SK-N-SH (cell line): ENCODE results near the gene TEP1. TPM values are rescaled to one million over a fixed set of nuclear protein-coding genes. Genes with fewer than 3 reads are reported as not detected.

Experiments
- CTCF ChIA-PET: fragments of 300-600, 350-600 bp; formaldehyde crosslinking; extraction: SDS; loops from one replicate; lab custom pipeline; 2021; lab: Yijun Ruan, JAX
- POLR2A ChIA-PET: fragments of 350-600 bp; sonication (Branson Sonifier 250); formaldehyde crosslinking; extraction: SDS; loops from one replicate; lab custom pipeline; 2020; ENCODE audit warnings: antibody characterized with exemption, inconsistent platforms; lab: Yijun Ruan, JAX
- DNase-seq: peaks from one replicate; pipeline ENCODE4 v3.0.0; 2012
- H2AFZ ChIP-seq: fragments of 200-600 bp; sonication (generic); 2 replicates; pipeline ENCODE4 v1.8.1; 2016; ENCODE audit warnings: antibody characterized with exemption, mild to moderate bottlenecking, low read depth
- H3F3A ChIP-seq: fragments of 200-600 bp; sonication (generic); replicated peaks from 2 replicates; pipeline ENCODE3; 2016; ENCODE audit warnings: antibody characterized with exemption, mild to moderate bottlenecking; ENCODE audit not compliant: insufficient read depth
- H3K27ac ChIP-seq, 2 experiments: fragments of 200-500 bp in 1 of 2; fragments of 200-600 bp in 1 of 2; sonication (Bioruptor generic) in 1 of 2; sonication (generic), shearing (Covaris generic) in 1 of 2; 2 replicates each; pipeline versions ENCODE4 v1.5.1 to v1.6.1; 2014 to 2016; ENCODE audit warnings: low read depth in 2 of 2, inconsistent platforms in 1 of 2, low read length in 1 of 2, mild to moderate bottlenecking in 1 of 2, mixed read lengths in 1 of 2
- H3K27me3 ChIP-seq: fragments of 200-600 bp; sonication (generic), shearing (Covaris generic); 2 replicates; pipeline ENCODE4 v1.6.1; 2016; ENCODE audit warnings: mixed run types; ENCODE audit not compliant: insufficient read depth
- H3K36me3 ChIP-seq, 2 experiments: fragments of 200-500 bp in 1 of 2; fragments of 200-600 bp in 1 of 2; sonication (Bioruptor generic) in 1 of 2; sonication (generic) in 1 of 2; replicated peaks in 1 of 2; 2 replicates each; pipeline versions ENCODE3 to v1.5.1; 2014 to 2016; ENCODE audit warnings: low read length in 1 of 2, mild to moderate bottlenecking in 1 of 2; ENCODE audit not compliant: insufficient read depth in 2 of 2, control insufficient read depth in 1 of 2
- H3K4me1 ChIP-seq, 2 experiments: fragments of 200-500 bp in 1 of 2; fragments of 200-600 bp in 1 of 2; sonication (Bioruptor generic) in 1 of 2; sonication (generic), shearing (Covaris generic) in 1 of 2; 2 replicates each; pipeline versions ENCODE4 v1.5.1 to v1.6.1; 2014 to 2016; ENCODE audit warnings: low read depth in 1 of 2, low read length in 1 of 2, mixed run types in 1 of 2; ENCODE audit not compliant: insufficient read depth in 2 of 2, control insufficient read depth in 1 of 2
- H3K4me2 ChIP-seq: fragments of 200-600 bp; sonication (generic), shearing (Covaris generic); 2 replicates; pipeline ENCODE4 v1.6.1; 2017; ENCODE audit warnings: mixed run types
- H3K4me3 ChIP-seq, 2 experiments: fragments of 200-500 bp in 1 of 2; fragments of 200-600 bp in 1 of 2; sonication (Bioruptor generic) in 1 of 2; sonication (generic), shearing (Covaris generic) in 1 of 2; 2 replicates each; pipeline versions ENCODE4 v1.5.1 to v1.8.1; 2014 to 2016; ENCODE audit warnings: low read depth in 2 of 2, inconsistent platforms in 1 of 2, low read length in 1 of 2, mild to moderate bottlenecking in 1 of 2, mixed read lengths in 1 of 2, moderate library complexity in 1 of 2
- H3K79me2 ChIP-seq: fragments of 200-600 bp; sonication (generic); 2 replicates; pipeline ENCODE4 v1.8.1; 2017; ENCODE audit warnings: mild to moderate bottlenecking; ENCODE audit not compliant: insufficient read depth
- H3K9ac ChIP-seq: fragments of 200-600 bp; sonication (generic); 2 replicates; pipeline ENCODE4 v1.6.1; 2017; ENCODE audit warnings: mixed run types
- H3K9me2 ChIP-seq: fragments of 200-600 bp; sonication (generic); 2 replicates; pipeline ENCODE4 v1.6.1; 2017; ENCODE audit warnings: mixed run types
- H3K9me3 ChIP-seq: fragments of 200-600 bp; sonication (generic); 2 replicates; pipeline ENCODE4 v1.6.1; 2017; ENCODE audit warnings: mixed run types, mild to moderate bottlenecking, moderate library complexity
- H4K20me1 ChIP-seq: fragments of 200-600 bp; sonication (generic); 2 replicates; pipeline ENCODE4 v1.6.1; 2017; ENCODE audit warnings: mild to moderate bottlenecking, mixed run types; ENCODE audit not compliant: insufficient read depth
- ELF1 ChIP-seq: IDR thresholded peaks from 2 replicates; pipeline ENCODE4 v1.4.0; 2012
- FOSL2 ChIP-seq: IDR thresholded peaks from 2 replicates; pipeline ENCODE4 v1.4.0; 2012; ENCODE audit warnings: low read depth, mild to moderate bottlenecking, moderate library complexity, borderline replicate concordance
- GATA2 ChIP-seq: sonication (generic); formaldehyde crosslinking; IDR thresholded peaks from 2 replicates; pipeline ENCODE4 v1.5.0; 2020; ENCODE audit warnings: mild to moderate bottlenecking, missing genetic modification reagents
- IRF3 ChIP-seq: fragments of 150-350 bp; IDR thresholded peaks from 2 replicates; pipeline ENCODE4 v1.6.1; 2016; ENCODE audit warnings: mild to moderate bottlenecking, low read depth, low read length
- MAX ChIP-seq: IDR thresholded peaks from 2 replicates; pipeline ENCODE4 v1.4.0; 2012; ENCODE audit warnings: low read depth
- MXI1 ChIP-seq: IDR thresholded peaks from 2 replicates; pipeline ENCODE4 v1.6.1; 2012; ENCODE audit warnings: mild to moderate bottlenecking, low read depth, low read length, improper control_type of control experiment
- RCOR1 ChIP-seq: fragments of 150-350 bp; IDR thresholded peaks from 2 replicates; pipeline ENCODE4 v1.6.1; 2017; ENCODE audit warnings: antibody characterized with exemption, low read length
- SIN3A ChIP-seq: IDR thresholded peaks from 2 replicates; pipeline ENCODE4 v1.6.1; 2012; ENCODE audit warnings: low read depth, mild to moderate bottlenecking, low read length, moderate library complexity, borderline replicate concordance
- SMC3 ChIP-seq: IDR thresholded peaks from 2 replicates; pipeline ENCODE4 v1.6.1; 2012; ENCODE audit warnings: low read depth, low read length, improper control_type of control experiment
- TAF1 ChIP-seq: IDR thresholded peaks from 2 replicates; pipeline ENCODE4 v1.6.1; 2012; ENCODE audit warnings: low read depth, mild to moderate bottlenecking, low read length, moderate library complexity, borderline replicate concordance
- USF1 ChIP-seq: IDR thresholded peaks from 2 replicates; pipeline ENCODE4 v1.4.0; 2012; ENCODE audit warnings: low read depth, borderline replicate concordance
- USF2 ChIP-seq: fragments of 150-350 bp; IDR thresholded peaks from 2 replicates; pipeline ENCODE4 v1.6.1; 2017; ENCODE audit warnings: antibody characterized with exemption, low read length, low read depth, borderline replicate concordance
- WGBS: methylation state at CpG from one replicate; pipeline ENCODE4 v1.1.6; 2017; ENCODE audit warnings: low lambda C conversion rate; 5-methylcytosine and 5-hydroxymethylcytosine counted together
- polyA plus RNA-seq, 3 experiments: library from polyadenylated mRNA; depleted of rRNA; stranded (reverse); fragments of >200 nt; gene quantifications; 2 replicates each; pipeline ENCODE4 v1.2.3, GENCODE V29; 2012
- TF ChIP-seq, protein P1 (sequence below): IDR thresholded peaks from 2 replicates; pipeline ENCODE4 v1.6.1; 2012; ENCODE audit warnings: mild to moderate bottlenecking, low read depth, low read length, moderate library complexity
- TF ChIP-seq, protein P2 (sequence below): fragments of 200-600 bp; sonication (generic); IDR thresholded peaks from 2 replicates; pipeline ENCODE4 v1.6.1; 2017; ENCODE audit warnings: antibody characterized with exemption, mild to moderate bottlenecking, moderate library complexity

The TEP1 gene
- polyA plus RNA-seq, 1 of the 3 experiments (the other 2 are of a cell fraction), result 12.1 TPM

DNA sequence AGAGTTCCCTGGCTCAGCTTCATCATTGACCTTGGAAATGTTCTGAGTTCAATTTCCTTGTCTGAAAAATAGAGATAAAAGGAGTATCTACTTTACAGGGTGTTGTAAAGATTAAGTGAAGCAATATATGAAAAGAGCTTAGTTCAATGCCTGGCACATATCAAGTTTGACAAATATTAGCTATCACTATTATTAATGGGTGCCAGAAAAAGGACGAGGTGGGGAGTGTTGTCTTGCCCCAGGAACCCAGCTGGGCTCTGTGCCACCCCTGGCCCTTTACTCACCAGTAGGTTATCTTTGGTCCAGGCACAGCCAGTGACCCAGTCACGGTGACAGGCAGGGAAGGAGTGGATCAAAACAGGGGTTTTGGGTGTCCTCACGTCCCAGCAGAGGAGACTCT is 37.8 kb downstream of the TEP1 start:
- 67% methylated on average over 3 of the region's 3 CpGs for WGBS
- Histone ChIP-seq H3K9me3 (no peaks in the 10 kb centered on the region), H4K20me1 (no peaks in the 10 kb centered on the region), H2AFZ (no peak overlapping the region), H3K9me2 (no peaks in the 10 kb centered on the region), H3K27me3 (no peaks in the 10 kb centered on the region), H3K79me2 (no peaks in the 10 kb centered on the region), H3K4me3 (no peak overlapping the region), H3K4me2 (no peak overlapping the region), H3F3A (no peaks in the 10 kb centered on the region), H3K36me3 (peaks cover 40 to 86% of the 10 kb centered on the region in 2 experiments)
- no peak for DNase-seq
- TF ChIP-seq MXI1 (no peak), MAX (no peak), USF1 (no peak), RCOR1 (no peak), SIN3A (no peak), FOSL2 (no peak), IRF3 (no peak), ELF1 (no peak), SMC3 (no peak), TAF1 (no peak), GATA2 (no peak), USF2 (no peak)
- TF ChIP-seq, protein P1, sequence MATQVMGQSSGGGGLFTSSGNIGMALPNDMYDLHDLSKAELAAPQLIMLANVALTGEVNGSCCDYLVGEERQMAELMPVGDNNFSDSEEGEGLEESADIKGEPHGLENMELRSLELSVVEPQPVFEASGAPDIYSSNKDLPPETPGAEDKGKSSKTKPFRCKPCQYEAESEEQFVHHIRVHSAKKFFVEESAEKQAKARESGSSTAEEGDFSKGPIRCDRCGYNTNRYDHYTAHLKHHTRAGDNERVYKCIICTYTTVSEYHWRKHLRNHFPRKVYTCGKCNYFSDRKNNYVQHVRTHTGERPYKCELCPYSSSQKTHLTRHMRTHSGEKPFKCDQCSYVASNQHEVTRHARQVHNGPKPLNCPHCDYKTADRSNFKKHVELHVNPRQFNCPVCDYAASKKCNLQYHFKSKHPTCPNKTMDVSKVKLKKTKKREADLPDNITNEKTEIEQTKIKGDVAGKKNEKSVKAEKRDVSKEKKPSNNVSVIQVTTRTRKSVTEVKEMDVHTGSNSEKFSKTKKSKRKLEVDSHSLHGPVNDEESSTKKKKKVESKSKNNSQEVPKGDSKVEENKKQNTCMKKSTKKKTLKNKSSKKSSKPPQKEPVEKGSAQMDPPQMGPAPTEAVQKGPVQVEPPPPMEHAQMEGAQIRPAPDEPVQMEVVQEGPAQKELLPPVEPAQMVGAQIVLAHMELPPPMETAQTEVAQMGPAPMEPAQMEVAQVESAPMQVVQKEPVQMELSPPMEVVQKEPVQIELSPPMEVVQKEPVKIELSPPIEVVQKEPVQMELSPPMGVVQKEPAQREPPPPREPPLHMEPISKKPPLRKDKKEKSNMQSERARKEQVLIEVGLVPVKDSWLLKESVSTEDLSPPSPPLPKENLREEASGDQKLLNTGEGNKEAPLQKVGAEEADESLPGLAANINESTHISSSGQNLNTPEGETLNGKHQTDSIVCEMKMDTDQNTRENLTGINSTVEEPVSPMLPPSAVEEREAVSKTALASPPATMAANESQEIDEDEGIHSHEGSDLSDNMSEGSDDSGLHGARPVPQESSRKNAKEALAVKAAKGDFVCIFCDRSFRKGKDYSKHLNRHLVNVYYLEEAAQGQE, result no peak
- TF ChIP-seq, protein P2, sequence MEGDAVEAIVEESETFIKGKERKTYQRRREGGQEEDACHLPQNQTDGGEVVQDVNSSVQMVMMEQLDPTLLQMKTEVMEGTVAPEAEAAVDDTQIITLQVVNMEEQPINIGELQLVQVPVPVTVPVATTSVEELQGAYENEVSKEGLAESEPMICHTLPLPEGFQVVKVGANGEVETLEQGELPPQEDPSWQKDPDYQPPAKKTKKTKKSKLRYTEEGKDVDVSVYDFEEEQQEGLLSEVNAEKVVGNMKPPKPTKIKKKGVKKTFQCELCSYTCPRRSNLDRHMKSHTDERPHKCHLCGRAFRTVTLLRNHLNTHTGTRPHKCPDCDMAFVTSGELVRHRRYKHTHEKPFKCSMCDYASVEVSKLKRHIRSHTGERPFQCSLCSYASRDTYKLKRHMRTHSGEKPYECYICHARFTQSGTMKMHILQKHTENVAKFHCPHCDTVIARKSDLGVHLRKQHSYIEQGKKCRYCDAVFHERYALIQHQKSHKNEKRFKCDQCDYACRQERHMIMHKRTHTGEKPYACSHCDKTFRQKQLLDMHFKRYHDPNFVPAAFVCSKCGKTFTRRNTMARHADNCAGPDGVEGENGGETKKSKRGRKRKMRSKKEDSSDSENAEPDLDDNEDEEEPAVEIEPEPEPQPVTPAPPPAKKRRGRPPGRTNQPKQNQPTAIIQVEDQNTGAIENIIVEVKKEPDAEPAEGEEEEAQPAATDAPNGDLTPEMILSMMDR, result no peak
- TF ChIP-seq, all 33 proteins: peak for 0
- no peak overlapping the region for H3K9ac ChIP-seq
- no peak overlapping the region for H3K27ac ChIP-seq
- CTCF ChIA-PET, result interaction anchor here (0.9 kb wide), 1 partner anchor 8 kb away, joined by 4 read pairs; no protein-coding TSS in a partner anchor
- POLR2A ChIA-PET, result no interaction called here
- no peaks in the 10 kb centered on the region for H3K4me1 ChIP-seq
